Activated CD8-positive, alpha-beta T cell treated with anti-CD3 and anti-CD28 coated beads for 36 hours (primary cell): ENCODE measurements around the gene UGT2A1. TPM values are rescaled to one million over a fixed set of nuclear protein-coding genes. Genes with fewer than 3 reads are reported as not detected.

Source experiments
- ATAC-seq: fragments of 200-7000 bp; cut with Tn5 transposase; one replicate; pipeline ENCODE4 v1.10.0; 2021; ENCODE audit warnings: mild to moderate bottlenecking, moderate library complexity
- CTCF ChIA-PET: fragments of 350-600 bp; sonication (Branson Sonifier 250); formaldehyde crosslinking; loops from one replicate; lab custom pipeline; 2021; ENCODE audit warnings: antibody characterized with exemption; lab: Charles Lee
- POLR2A ChIA-PET: fragments of 350-600 bp; sonication (Branson Sonifier 250); formaldehyde crosslinking; loops from one replicate; lab custom pipeline; 2021; ENCODE audit warnings: antibody characterized with exemption; lab: Charles Lee
- DNase-seq: peaks from one replicate; pipeline ENCODE4 v3.0.0-alpha.2; 2020
- H3K27ac Mint-ChIP-seq: one replicate; pipeline ENCODE4 v1.8.0; 2021; ENCODE audit warnings: mild to moderate bottlenecking, mixed read lengths
- H3K27me3 Mint-ChIP-seq: one replicate; pipeline ENCODE4 v1.8.0; 2021; ENCODE audit warnings: mixed read lengths
- H3K36me3 Mint-ChIP-seq: one replicate; pipeline ENCODE4 v1.8.0; 2021; ENCODE audit warnings: low read depth, mixed read lengths
- H3K4me1 Mint-ChIP-seq: one replicate; pipeline ENCODE4 v1.8.0; 2021; ENCODE audit warnings: low read depth, mixed read lengths
- H3K4me3 Mint-ChIP-seq: one replicate; pipeline ENCODE4 v1.8.0; 2021; ENCODE audit warnings: mild to moderate bottlenecking, moderate library complexity, mixed read lengths
- H3K9me3 Mint-ChIP-seq: one replicate; pipeline ENCODE4 v1.8.0; 2021; ENCODE audit warnings: mixed read lengths
- CTCF ChIP-seq: fragments of 200-600 bp; IDR thresholded peaks from one replicate; pipeline ENCODE4 v1.8.0; 2022; ENCODE audit warnings: antibody characterized with exemption, mild to moderate bottlenecking
- intact Hi-C: fragments of 100-400 bp; cut with micrococcal nuclease; formaldehyde crosslinking; loops from one replicate; pipeline ENCODE4 v1.10.0; 2022
- total RNA-seq, 2 experiments: library from RNA; stranded (reverse); gene quantifications; one replicate each; pipeline ENCODE4 v1.2.3, GENCODE V29; 2021

UGT2A1 gene
- total RNA-seq, 2 experiments from 2014 or later = not detected

GRCh38 chr4:69546134-69546765 is 106.8 kb downstream of the UGT2A1 start:
- ChIA-PET POLR2A (no interaction called here), CTCF (no interaction called here)
- H3K9me3 Mint-ChIP-seq = no peaks in the 10 kb centered on the region
- no peak overlapping the region for H3K27ac Mint-ChIP-seq
- ATAC-seq = no peak
- no peaks in the 10 kb centered on the region for H3K36me3 Mint-ChIP-seq
- no peaks in the 10 kb centered on the region for H3K27me3 Mint-ChIP-seq
- no peak for DNase-seq
- intact Hi-C loops = no loop called here
- no peak overlapping the region for H3K4me3 Mint-ChIP-seq
- H3K4me1 Mint-ChIP-seq = no peaks in the 10 kb centered on the region
- TF ChIP-seq CTCF = no peak

Other genes with a start within 250 kb of the UGT2A1 start
- not detected for gene UGT2B4, start 157.3 kb downstream of the UGT2A1 start, total RNA-seq
- not detected for gene UGT2A2, start 13.6 kb downstream of the UGT2A1 start, total RNA-seq
- 1 to 10 TPM; 1.1 to 2.2 TPM for gene SULT1B1, start 107.4 kb upstream of the UGT2A1 start, total RNA-seq
- gene SULT1E1, start 206.9 kb upstream of the UGT2A1 start, total RNA-seq = not detected